Karpas-422 (cell line): ENCODE measurements around the gene SIGLEC7. TPM values are rescaled to one million over a fixed set of nuclear protein-coding genes. Genes with fewer than 3 reads are reported as not detected.
A peak's percentile ranks its signal among the peaks of the same experiment; 100 is the strongest.

ENCODE experiments used
- DNase-seq: peaks from one replicate; pipeline ENCODE4 v3.0.0-alpha.2; 2015
- H2AFZ ChIP-seq: fragments of 200-600 bp; sonication (generic); 2 replicates; pipeline ENCODE4 v1.6.1; 2014; ENCODE audit warnings: antibody characterized with exemption, low read length, mixed read lengths
- H3K27ac ChIP-seq: fragments of 200-600 bp; sonication (generic); 2 replicates; pipeline ENCODE4 v1.5.1; 2014; ENCODE audit warnings: mild to moderate bottlenecking, low read length, moderate library complexity
- H3K27me3 ChIP-seq: fragments of 200-600 bp; sonication (generic); 2 replicates; pipeline ENCODE4 v1.6.1; 2014; ENCODE audit warnings: low read length, mixed read lengths
- H3K36me3 ChIP-seq: fragments of 200-600 bp; sonication (generic); 2 replicates; pipeline ENCODE4 v1.6.1; 2014; ENCODE audit warnings: low read length, mixed read lengths; ENCODE audit not compliant: insufficient read depth
- H3K4me1 ChIP-seq: fragments of 200-600 bp; sonication (generic); 2 replicates; pipeline ENCODE4 v1.6.1; 2014; ENCODE audit warnings: mild to moderate bottlenecking, low read length, mixed read lengths
- H3K4me2 ChIP-seq: fragments of 200-600 bp; sonication (generic); 2 replicates; pipeline ENCODE4 v1.6.1; 2014; ENCODE audit warnings: low read length, low read depth, mild to moderate bottlenecking; ENCODE audit not compliant: poor library complexity, severe bottlenecking
- H3K4me3 ChIP-seq: fragments of 200-600 bp; sonication (generic); 2 replicates; pipeline ENCODE4 v1.5.1; 2014; ENCODE audit warnings: mild to moderate bottlenecking, antibody characterized with exemption, low read length, mixed read lengths
- H3K79me2 ChIP-seq: fragments of 200-600 bp; sonication (generic); 2 replicates; pipeline ENCODE4 v1.6.1; 2014; ENCODE audit warnings: mild to moderate bottlenecking, low read length, mixed read lengths
- H3K9ac ChIP-seq: fragments of 200-600 bp; sonication (generic); 2 replicates; pipeline ENCODE4 v1.6.0; 2014; ENCODE audit warnings: low read length
- H3K9me2 ChIP-seq: fragments of 200-600 bp; sonication (generic), shearing (Covaris generic); replicated peaks from 2 replicates; pipeline ENCODE4 v1.6.0; 2014; ENCODE audit warnings: mild to moderate bottlenecking, low read length, moderate library complexity; ENCODE audit not compliant: insufficient read depth
- H3K9me3 ChIP-seq: fragments of 300-700, 200-600 bp; sonication (generic); 2 replicates; pipeline ENCODE4 v1.6.1; 2014; ENCODE audit warnings: low read length, mixed read lengths
- H4K20me1 ChIP-seq: fragments of 200-600 bp; sonication (generic); 2 replicates; pipeline ENCODE4 v1.6.1; 2014; ENCODE audit warnings: mild to moderate bottlenecking, antibody characterized with exemption, low read length, low read depth; ENCODE audit not compliant: insufficient read depth
- total RNA-seq: library from RNA; depleted of rRNA; stranded (reverse); fragments of >200 nt; shearing (Covaris generic); gene quantifications from 2 replicates; pipeline ENCODE4 v1.2.3, GENCODE V29; 2014; ENCODE audit warnings: low replicate concordance

The SIGLEC7 gene
- total RNA-seq, 1 experiment from 2014 or later = not detected

DNA sequence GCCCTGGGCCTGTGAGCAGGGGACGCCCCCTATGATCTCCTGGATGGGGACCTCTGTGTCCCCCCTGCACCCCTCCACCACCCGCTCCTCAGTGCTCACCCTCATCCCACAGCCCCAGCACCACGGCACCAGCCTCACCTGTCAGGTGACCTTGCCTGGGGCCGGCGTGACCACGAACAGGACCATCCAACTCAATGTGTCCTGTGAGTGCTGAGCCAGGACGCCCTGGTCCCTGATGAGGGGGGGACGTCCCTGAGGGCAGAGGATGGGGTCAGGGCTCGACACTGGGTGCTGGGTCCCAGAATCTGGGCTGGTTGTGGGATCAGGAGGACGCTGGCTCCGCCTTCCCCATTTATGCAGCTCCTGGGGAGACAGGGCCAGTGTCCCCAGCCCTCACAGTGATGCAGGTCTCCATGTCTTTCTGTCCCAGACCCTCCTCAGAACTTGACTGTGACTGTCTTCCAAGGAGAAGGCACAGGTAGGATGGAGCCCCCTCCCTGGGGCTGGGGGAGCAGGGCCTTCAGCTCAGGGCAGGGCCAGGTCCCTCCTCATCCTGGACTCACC, 2.5 kb downstream of the SIGLEC7 start:
- Histone ChIP-seq H2AFZ (no peak overlapping the region), H3K36me3 (no peaks in the 10 kb centered on the region), H3K4me1 (peaks cover 11% of the 10 kb centered on the region), H3K9ac (no peak overlapping the region), H3K4me2 (no peak overlapping the region), H3K9me3 (no peaks in the 10 kb centered on the region), H3K27me3 (no peaks in the 10 kb centered on the region), H3K4me3 (no peak overlapping the region), H3K79me2 (no peaks in the 10 kb centered on the region), H3K9me2 (no peaks in the 10 kb centered on the region), H4K20me1 (no peaks in the 10 kb centered on the region), H3K27ac (no peak overlapping the region)
- DNase-seq = no peak

DNA sequence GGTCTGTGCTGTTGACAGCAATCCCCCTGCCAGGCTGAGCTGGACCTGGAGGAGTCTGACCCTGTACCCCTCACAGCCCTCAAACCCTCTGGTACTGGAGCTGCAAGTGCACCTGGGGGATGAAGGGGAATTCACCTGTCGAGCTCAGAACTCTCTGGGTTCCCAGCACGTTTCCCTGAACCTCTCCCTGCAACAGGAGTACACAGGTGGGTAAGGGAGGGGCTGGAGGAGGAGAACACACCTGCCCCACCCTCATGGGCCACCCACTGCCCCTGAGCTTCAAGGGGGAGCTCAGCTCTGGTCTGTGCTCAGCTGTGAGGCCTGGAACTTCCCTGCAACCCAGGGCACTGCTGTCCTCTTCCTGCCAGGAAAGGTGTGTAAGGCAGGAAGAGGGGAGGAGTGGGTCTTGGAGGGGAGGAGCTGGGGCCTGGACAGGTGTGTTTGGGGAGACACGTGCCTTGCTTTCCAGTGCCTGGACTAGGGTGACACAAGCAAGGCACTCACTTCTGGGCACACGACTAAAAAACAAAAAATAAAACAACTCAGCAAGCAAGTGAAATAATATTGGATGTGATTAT, 3.9 kb downstream of the SIGLEC7 start:
- Histone ChIP-seq H3K36me3 (no peaks in the 10 kb centered on the region), H2AFZ (no peak overlapping the region), H3K4me3 (no peak overlapping the region), H4K20me1 (no peaks in the 10 kb centered on the region), H3K9ac (no peak overlapping the region), H3K79me2 (no peaks in the 10 kb centered on the region), H3K27me3 (no peaks in the 10 kb centered on the region; the same call in 1 of the 2 replicates), H3K4me1 (peaks cover 9% of the 10 kb centered on the region), H3K9me3 (no peaks in the 10 kb centered on the region), H3K27ac (no peak overlapping the region), H3K9me2 (no peaks in the 10 kb centered on the region), H3K4me2 (no peak overlapping the region)
- no peak for DNase-seq

DNA sequence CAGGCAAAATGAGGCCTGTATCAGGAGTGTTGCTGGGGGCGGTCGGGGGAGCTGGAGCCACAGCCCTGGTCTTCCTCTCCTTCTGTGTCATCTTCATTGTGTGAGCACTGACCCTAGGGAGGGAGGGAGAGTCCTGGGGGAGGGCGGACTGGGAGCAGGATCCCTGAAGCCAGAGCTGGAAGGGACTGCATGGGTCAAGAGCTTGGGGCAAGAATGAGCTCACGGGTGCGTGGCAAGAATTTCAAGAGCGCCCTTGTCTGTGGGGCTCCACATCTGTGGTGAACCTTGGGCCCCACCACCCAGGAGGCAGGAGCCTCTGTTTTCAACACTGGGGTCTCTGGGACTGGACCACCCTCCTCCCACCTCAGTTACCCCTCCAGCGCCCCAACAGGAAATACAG, 4.7 kb downstream of the SIGLEC7 start:
- H3K9me2 ChIP-seq = no peaks in the 10 kb centered on the region
- H3K36me3 ChIP-seq = no peaks in the 10 kb centered on the region
- H3K27me3 ChIP-seq = no peaks in the 10 kb centered on the region; the same call in 1 of the 2 replicates
- no peaks in the 10 kb centered on the region for H4K20me1 ChIP-seq
- no peak overlapping the region for H3K27ac ChIP-seq
- H3K4me1 ChIP-seq = peaks cover 9% of the 10 kb centered on the region
- no peaks in the 10 kb centered on the region for H3K79me2 ChIP-seq
- H3K9ac ChIP-seq = no peak overlapping the region
- no peak overlapping the region for H2AFZ ChIP-seq
- no peak overlapping the region for H3K4me3 ChIP-seq
- no peak overlapping the region for H3K4me2 ChIP-seq
- H3K9me3 ChIP-seq = no peaks in the 10 kb centered on the region
- no peak for DNase-seq

DNA sequence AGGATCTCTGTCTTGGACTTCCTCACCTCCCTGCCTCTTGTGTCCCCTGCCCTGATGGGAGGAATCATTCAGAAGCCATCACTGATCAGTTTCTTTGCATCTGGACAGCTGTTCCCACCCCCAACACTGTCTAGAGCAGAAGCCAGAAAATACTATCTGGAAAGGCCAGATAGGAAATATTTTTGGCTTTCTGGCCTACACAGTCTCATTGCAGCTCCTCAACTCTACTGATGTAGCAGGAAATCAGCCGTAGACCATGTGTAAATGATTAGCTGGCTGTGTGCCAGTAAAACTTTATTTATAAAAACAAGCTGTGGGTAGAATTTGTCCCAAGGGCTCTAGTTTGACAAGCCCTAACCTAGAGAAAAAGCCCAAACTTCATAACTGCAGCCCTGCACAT, 5.6 kb downstream of the SIGLEC7 start:
- H3K27ac ChIP-seq = no peak overlapping the region
- no peaks in the 10 kb centered on the region; the same call in 1 of the 2 replicates for H3K27me3 ChIP-seq
- H3K36me3 ChIP-seq = no peaks in the 10 kb centered on the region
- no peak overlapping the region for H3K4me2 ChIP-seq
- H2AFZ ChIP-seq = no peak overlapping the region
- H3K79me2 ChIP-seq = no peaks in the 10 kb centered on the region
- DNase-seq = peak; percentile 54
- no peaks in the 10 kb centered on the region for H4K20me1 ChIP-seq
- H3K9me2 ChIP-seq = no peaks in the 10 kb centered on the region
- H3K9me3 ChIP-seq = no peaks in the 10 kb centered on the region
- no peak overlapping the region for H3K4me3 ChIP-seq
- peak overlapping the region; percentile 25; the same call in 1 of the 2 replicates for H3K9ac ChIP-seq
- H3K4me1 ChIP-seq = peaks cover 9% of the 10 kb centered on the region

DNA sequence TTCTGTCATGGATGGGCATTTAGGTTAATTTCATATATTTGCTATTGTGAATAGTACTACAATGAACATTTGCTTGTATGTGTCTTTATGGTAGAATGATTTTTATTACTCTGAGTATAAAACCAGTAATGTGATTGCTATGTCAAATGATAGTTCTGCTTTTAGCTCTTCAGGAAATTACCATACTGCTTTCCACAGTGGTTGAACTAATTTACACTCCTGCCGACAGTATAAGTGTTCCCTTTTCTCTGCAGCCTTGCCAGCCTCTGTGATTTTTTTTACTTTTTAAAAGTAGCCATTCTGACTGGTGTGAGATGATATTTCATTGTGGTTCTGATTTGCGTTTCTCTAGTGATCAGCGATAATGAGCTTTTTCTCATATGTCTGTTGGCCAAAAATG, 6.5 kb downstream of the SIGLEC7 start:
- Histone ChIP-seq H3K27ac (no peak overlapping the region), H3K27me3 (no peaks in the 10 kb centered on the region; the same call in 1 of the 2 replicates), H3K9me3 (no peaks in the 10 kb centered on the region), H3K9ac (no peak overlapping the region), H3K36me3 (no peaks in the 10 kb centered on the region), H3K9me2 (no peaks in the 10 kb centered on the region), H4K20me1 (no peaks in the 10 kb centered on the region), H3K4me1 (peaks cover 9% of the 10 kb centered on the region), H2AFZ (no peak overlapping the region), H3K4me3 (no peak overlapping the region), H3K4me2 (no peak overlapping the region), H3K79me2 (no peaks in the 10 kb centered on the region)
- DNase-seq = no peak

DNA sequence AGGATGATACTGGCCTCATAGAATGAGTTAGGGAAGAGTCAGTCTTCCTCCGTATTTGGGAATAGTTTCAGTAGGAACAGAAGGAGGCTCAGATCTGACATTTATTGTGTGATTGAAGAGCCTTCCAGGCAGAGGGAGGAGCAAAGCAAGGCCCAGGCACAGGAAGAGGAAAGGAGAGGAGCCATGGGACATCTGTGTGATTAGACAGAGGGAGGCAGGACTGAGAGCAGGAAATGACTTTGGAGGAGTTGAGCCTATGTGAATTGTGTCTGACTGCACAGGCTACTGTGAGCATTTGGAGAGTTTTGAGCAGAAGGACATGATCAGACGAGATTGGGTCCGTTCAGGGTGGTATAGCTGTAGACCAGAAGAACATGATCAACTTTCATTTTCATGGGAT, 8.5 kb downstream of the SIGLEC7 start:
- Histone ChIP-seq H3K9me2 (no peaks in the 10 kb centered on the region), H2AFZ (no peak overlapping the region), H3K27ac (no peak overlapping the region), H3K36me3 (no peaks in the 10 kb centered on the region), H3K9me3 (no peaks in the 10 kb centered on the region), H3K4me1 (peaks cover 9% of the 10 kb centered on the region), H3K4me2 (no peak overlapping the region), H3K27me3 (no peaks in the 10 kb centered on the region; the same call in 1 of the 2 replicates), H3K4me3 (no peak overlapping the region), H4K20me1 (no peaks in the 10 kb centered on the region), H3K9ac (no peak overlapping the region), H3K79me2 (no peaks in the 10 kb centered on the region)
- DNase-seq = no peak

DNA sequence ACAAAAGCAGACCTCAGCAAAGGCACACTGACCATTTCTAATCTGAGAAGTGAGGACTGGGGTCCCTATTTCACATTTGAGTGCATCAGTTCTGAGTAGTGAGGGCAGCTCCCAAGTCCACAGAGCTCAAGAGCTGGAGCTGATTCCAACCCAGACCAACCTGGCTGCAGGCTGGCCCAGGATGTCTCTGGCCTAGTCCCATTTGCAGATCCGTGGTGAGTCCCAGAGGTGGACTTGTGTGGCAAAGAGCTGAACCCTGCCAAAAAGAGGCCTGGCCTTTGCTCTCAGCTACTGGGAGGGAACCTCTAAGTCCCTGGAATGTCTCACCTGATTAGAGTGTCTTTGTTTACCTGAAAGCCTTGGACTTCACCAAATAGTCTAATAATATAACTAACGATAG, 14.6 kb downstream of the SIGLEC7 start:
- no peaks in the 10 kb centered on the region for H3K27me3 ChIP-seq
- no peak for DNase-seq
- H3K4me2 ChIP-seq = no peak overlapping the region
- no peak overlapping the region for H3K4me3 ChIP-seq
- H3K9me2 ChIP-seq = no peaks in the 10 kb centered on the region
- H2AFZ ChIP-seq = no peak overlapping the region
- H3K9ac ChIP-seq = no peak overlapping the region
- H3K36me3 ChIP-seq = no peaks in the 10 kb centered on the region
- no peaks in the 10 kb centered on the region for H4K20me1 ChIP-seq
- no peak overlapping the region for H3K27ac ChIP-seq
- H3K4me1 ChIP-seq = no peaks in the 10 kb centered on the region
- H3K79me2 ChIP-seq = no peaks in the 10 kb centered on the region
- no peaks in the 10 kb centered on the region for H3K9me3 ChIP-seq

DNA sequence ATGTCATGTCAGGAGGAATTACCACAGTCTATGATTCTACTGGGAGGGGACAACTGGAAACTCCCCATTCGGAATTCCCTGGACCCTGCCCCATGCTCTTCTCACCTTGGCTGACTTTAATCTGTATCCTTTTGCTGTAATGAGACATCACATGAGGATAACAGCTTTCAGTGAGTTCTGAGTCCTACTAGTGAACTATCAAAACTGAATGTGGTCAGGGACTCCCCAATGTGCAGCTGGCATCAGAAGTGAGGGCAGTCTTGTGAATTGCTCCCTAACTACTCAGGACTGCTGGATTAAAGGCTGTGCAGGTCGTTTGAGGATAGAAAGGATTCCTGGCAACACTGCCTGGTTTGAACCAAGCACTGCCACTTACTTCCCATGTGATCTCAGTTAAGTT, 15.2 kb downstream of the SIGLEC7 start:
- no peaks in the 10 kb centered on the region for H4K20me1 ChIP-seq
- H2AFZ ChIP-seq = no peak overlapping the region
- H3K36me3 ChIP-seq = no peaks in the 10 kb centered on the region
- DNase-seq = no peak
- no peaks in the 10 kb centered on the region for H3K27me3 ChIP-seq
- no peak overlapping the region for H3K4me2 ChIP-seq
- no peak overlapping the region for H3K4me3 ChIP-seq
- H3K9ac ChIP-seq = no peak overlapping the region
- H3K79me2 ChIP-seq = no peaks in the 10 kb centered on the region
- no peaks in the 10 kb centered on the region for H3K9me3 ChIP-seq
- no peaks in the 10 kb centered on the region for H3K9me2 ChIP-seq
- no peaks in the 10 kb centered on the region for H3K4me1 ChIP-seq
- no peak overlapping the region for H3K27ac ChIP-seq
